Measurements from ENCODE around the gene HRH2.

The HRH2 gene

DNA sequence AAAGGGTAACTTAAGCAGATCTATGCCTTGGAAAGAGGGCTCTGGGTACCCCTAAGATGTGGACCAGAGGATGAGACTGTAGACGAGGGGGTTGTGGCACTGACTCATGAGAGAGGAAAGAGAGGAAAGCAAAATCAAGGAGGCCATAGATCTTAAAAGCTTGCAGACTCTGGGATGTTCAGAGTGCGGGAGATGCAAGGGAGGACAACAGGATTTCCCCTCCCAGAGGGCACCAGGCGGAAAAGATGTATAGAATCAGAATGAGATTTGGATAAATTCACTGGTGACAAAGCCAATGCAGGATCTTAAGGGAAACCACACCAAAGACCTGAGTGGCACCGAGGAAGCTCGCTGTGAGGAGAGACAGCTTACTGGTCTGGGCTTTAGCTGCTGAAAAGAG is 27.1 kb downstream of the HRH2 start:
- Histone ChIP-seq H3K27ac (replicated peaks; ENCODE audit: low read length) (no peak overlapping the region), H2AFZ (ENCODE audit: low read length) (no peak overlapping the region), H3K18ac (ENCODE audit: low read length) (no peak overlapping the region), H3K4ac (ENCODE audit: low read length) (no peak overlapping the region), H2BK5ac (ENCODE audit: low read length) (no peak overlapping the region), H4K8ac (ENCODE audit: low read depth, low read length) (no peak overlapping the region), H3K27me3 (ENCODE audit: control insufficient read depth in 3 of 3, insufficient read depth in 3 of 3, low read depth in 1 of 3, low read length in 3 of 3) (peaks cover 0 to 24% (median 0%) of the 10 kb centered on the region in 3 experiments), H3K14ac (ENCODE audit: low read length) (no peak overlapping the region), H3K4me2 (ENCODE audit: insufficient read depth, low read length, poor library complexity, severe bottlenecking) (no peak overlapping the region), H2AK5ac (ENCODE audit: low read depth, low read length) (no peak overlapping the region), H3K9ac (ENCODE audit: low read depth, low read length, poor library complexity) (no peak overlapping the region), H3K4me1 (ENCODE audit: control insufficient read depth in 2 of 2, insufficient read depth in 1 of 2, low read depth in 1 of 2, low read length in 2 of 2) (peaks cover 0 to 3% of the 10 kb centered on the region in 2 donors), H2BK12ac (ENCODE audit: low read length) (no peak overlapping the region), H2BK120ac (ENCODE audit: low read depth, low read length) (no peak overlapping the region), H3K36me3 (replicated peaks in 1 of 2; ENCODE audit: control insufficient read depth in 2 of 2, insufficient read depth in 2 of 2, low read length in 2 of 2) (no peaks in the 10 kb centered on the region), H3K4me3 (ENCODE audit: low read length in 2 of 2) (no peak overlapping the region), H3K79me1 (ENCODE audit: low read depth, low read length) (no peaks in the 10 kb centered on the region), H4K91ac (ENCODE audit: low read depth, low read length, poor library complexity) (no peak overlapping the region), H3K23ac (ENCODE audit: low read depth, low read length, poor library complexity) (no peak overlapping the region), H3K9me3 (replicated peaks in 1 of 2; ENCODE audit: control insufficient read depth in 2 of 2, insufficient read depth in 1 of 2, low read depth in 1 of 2, low read length in 2 of 2) (no peaks in the 10 kb centered on the region), H2BK15ac (ENCODE audit: low read length) (no peak overlapping the region)
- DNase-seq (ENCODE audit: low spot score): no peak
- WGBS, 2 donors (ENCODE audit: extremely low coverage in 2 of 2, insufficient read length in 2 of 2, insufficient replicate concordance in 1 of 2): no CpG with 5 or more reads among the region's 5 CpGs

DNA sequence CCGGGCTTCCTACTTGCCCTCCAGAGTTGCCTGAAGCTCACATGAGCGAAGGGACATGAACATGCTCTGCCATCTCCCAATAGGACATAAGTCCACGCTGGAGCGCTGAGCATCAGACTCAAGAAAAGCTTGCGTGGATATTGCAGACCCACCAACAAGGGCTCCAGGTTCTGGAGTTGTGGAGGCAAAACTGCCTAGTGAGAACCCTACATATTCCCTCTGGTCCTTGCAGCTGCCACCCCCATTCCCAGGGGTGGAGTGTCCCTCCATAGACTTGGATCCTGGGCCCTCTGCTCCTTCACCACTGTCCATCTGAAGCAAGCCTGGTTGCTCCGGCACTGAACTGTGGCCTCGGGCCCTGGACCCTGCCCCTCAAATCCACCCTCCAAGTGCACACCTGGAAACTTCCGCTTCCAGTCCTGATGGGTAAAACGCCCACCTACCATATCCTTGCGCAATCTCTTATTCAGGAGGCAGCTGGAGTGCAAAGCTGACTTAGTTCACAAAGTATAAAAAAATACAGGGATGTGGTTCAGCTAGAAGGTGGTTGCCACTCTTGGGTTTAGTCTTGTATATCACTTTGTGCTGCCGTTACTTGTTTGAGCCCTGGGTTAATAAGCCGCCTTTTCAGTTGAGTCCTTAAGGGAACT is 28.0 kb downstream of the HRH2 start:
- no peak for DNase-seq (ENCODE audit: low spot score)

DNA sequence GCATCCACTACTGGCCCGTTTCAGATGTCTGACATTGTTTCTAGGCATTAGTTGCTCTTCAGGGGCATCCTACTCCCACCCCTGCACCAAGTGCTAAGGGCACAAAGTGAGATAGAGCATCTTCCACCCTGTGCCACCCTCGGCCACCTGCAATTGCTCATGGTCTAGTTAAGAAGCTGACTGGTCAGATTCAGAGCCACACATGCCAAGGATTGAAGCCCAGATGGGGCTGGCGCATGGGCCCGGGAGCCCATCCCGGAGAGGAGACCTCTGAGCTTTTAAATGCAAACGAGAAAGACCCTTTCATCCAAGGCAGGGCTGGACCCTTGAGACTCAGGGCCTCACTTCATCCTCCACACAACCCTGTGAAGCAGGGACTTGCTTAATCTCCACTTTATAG is 28.5 kb downstream of the HRH2 start:
- Histone ChIP-seq H2BK15ac (ENCODE audit: low read length) (no peak overlapping the region), H3K4me1 (ENCODE audit: control insufficient read depth in 2 of 2, insufficient read depth in 1 of 2, low read depth in 1 of 2, low read length in 2 of 2) (peaks cover 0 to 11% of the 10 kb centered on the region in 2 donors), H3K23ac (ENCODE audit: low read depth, low read length, poor library complexity) (no peak overlapping the region), H3K27ac (replicated peaks; ENCODE audit: low read length) (no peak overlapping the region), H3K4me3 (ENCODE audit: low read length in 2 of 2) (no peak overlapping the region), H3K9ac (ENCODE audit: low read depth, low read length, poor library complexity) (no peak overlapping the region), H3K18ac (ENCODE audit: low read length) (no peak overlapping the region), H3K36me3 (replicated peaks in 1 of 2; ENCODE audit: control insufficient read depth in 2 of 2, insufficient read depth in 2 of 2, low read length in 2 of 2) (no peaks in the 10 kb centered on the region), H2BK5ac (ENCODE audit: low read length) (no peak overlapping the region), H4K8ac (ENCODE audit: low read depth, low read length) (no peak overlapping the region), H3K4me2 (ENCODE audit: insufficient read depth, low read length, poor library complexity, severe bottlenecking) (no peak overlapping the region), H4K91ac (ENCODE audit: low read depth, low read length, poor library complexity) (no peak overlapping the region), H3K79me1 (ENCODE audit: low read depth, low read length) (no peaks in the 10 kb centered on the region), H2BK12ac (ENCODE audit: low read length) (no peak overlapping the region), H3K14ac (ENCODE audit: low read length) (no peak overlapping the region), H3K9me3 (replicated peaks in 1 of 2; ENCODE audit: control insufficient read depth in 2 of 2, insufficient read depth in 1 of 2, low read depth in 1 of 2, low read length in 2 of 2) (no peaks in the 10 kb centered on the region), H2AFZ (ENCODE audit: low read length) (no peak overlapping the region), H3K4ac (ENCODE audit: low read length) (no peak overlapping the region), H2BK120ac (ENCODE audit: low read depth, low read length) (no peak overlapping the region), H2AK5ac (ENCODE audit: low read depth, low read length) (no peak overlapping the region), H3K27me3 (ENCODE audit: control insufficient read depth in 3 of 3, insufficient read depth in 3 of 3, low read depth in 1 of 3, low read length in 3 of 3) (peaks cover 0 to 16% (median 0%) of the 10 kb centered on the region in 3 experiments)
- WGBS, 2 donors (ENCODE audit: extremely low coverage in 2 of 2, insufficient read length in 2 of 2, insufficient replicate concordance in 1 of 2): no CpG with 5 or more reads among the region's 6 CpGs
- DNase-seq (ENCODE audit: low spot score): no peak

More for the DNA sequence above, 28.0 kb downstream of the HRH2 start:
- Histone ChIP-seq H3K23ac (ENCODE audit: low read depth, low read length, poor library complexity) (peak overlapping the region; percentile 83), H3K4ac (ENCODE audit: low read length) (no peak overlapping the region), H3K4me2 (ENCODE audit: insufficient read depth, low read length, poor library complexity, severe bottlenecking) (no peak overlapping the region), H3K27me3 (ENCODE audit: control insufficient read depth in 3 of 3, insufficient read depth in 3 of 3, low read depth in 1 of 3, low read length in 3 of 3) (peaks cover 0 to 16% (median 0%) of the 10 kb centered on the region in 3 experiments), H4K91ac (ENCODE audit: low read depth, low read length, poor library complexity) (no peak overlapping the region), H2BK120ac (ENCODE audit: low read depth, low read length) (no peak overlapping the region), H3K4me3 (ENCODE audit: low read length in 2 of 2) (no peak overlapping the region), H2AK5ac (ENCODE audit: low read depth, low read length) (no peak overlapping the region), H2BK15ac (ENCODE audit: low read length) (no peak overlapping the region), H2AFZ (ENCODE audit: low read length) (no peak overlapping the region), H3K9ac (ENCODE audit: low read depth, low read length, poor library complexity) (no peak overlapping the region), H3K27ac (replicated peaks; ENCODE audit: low read length) (no peak overlapping the region), H3K36me3 (replicated peaks in 1 of 2; ENCODE audit: control insufficient read depth in 2 of 2, insufficient read depth in 2 of 2, low read length in 2 of 2) (no peaks in the 10 kb centered on the region), H4K8ac (ENCODE audit: low read depth, low read length) (no peak overlapping the region), H3K14ac (ENCODE audit: low read length) (no peak overlapping the region), H3K18ac (ENCODE audit: low read length) (peak overlapping the region; percentile 3), H3K4me1 (ENCODE audit: control insufficient read depth in 2 of 2, insufficient read depth in 1 of 2, low read depth in 1 of 2, low read length in 2 of 2) (peaks cover 0 to 5% of the 10 kb centered on the region in 2 donors), H2BK5ac (ENCODE audit: low read length) (no peak overlapping the region), H2BK12ac (ENCODE audit: low read length) (no peak overlapping the region), H3K79me1 (ENCODE audit: low read depth, low read length) (no peaks in the 10 kb centered on the region), H3K9me3 (replicated peaks in 1 of 2; ENCODE audit: control insufficient read depth in 2 of 2, insufficient read depth in 1 of 2, low read depth in 1 of 2, low read length in 2 of 2) (no peaks in the 10 kb centered on the region)
- WGBS, 2 donors (ENCODE audit: extremely low coverage in 2 of 2, insufficient read length in 2 of 2, insufficient replicate concordance in 1 of 2): no CpG with 5 or more reads among the region's 12 CpGs

DNA sequence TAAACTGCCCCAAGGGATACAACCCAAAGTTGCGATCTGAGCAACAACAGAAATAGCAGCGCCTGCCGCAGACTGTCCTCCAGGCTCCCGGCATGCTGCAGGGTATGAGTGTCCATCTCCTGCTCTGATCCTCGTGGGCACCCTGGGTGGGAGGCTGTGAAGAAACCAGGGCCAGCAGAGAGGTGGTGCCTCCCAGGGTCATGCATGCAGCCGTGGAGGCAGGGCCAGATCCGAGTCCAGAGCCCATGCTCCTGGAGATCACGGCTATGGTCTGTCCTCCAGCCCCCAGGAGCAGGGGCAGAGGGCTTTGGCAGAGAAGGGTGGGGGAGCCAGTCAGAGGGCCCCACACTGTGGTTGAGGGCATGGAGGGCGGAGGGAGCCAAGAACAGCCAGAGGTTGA is 29.0 kb downstream of the HRH2 start:
- peaks cover 0 to 12% (median 0%) of the 10 kb centered on the region in 3 experiments for H3K27me3 ChIP-seq (ENCODE audit: control insufficient read depth in 3 of 3, insufficient read depth in 3 of 3, low read depth in 1 of 3, low read length in 3 of 3)
- no peak overlapping the region for H3K4me2 ChIP-seq (ENCODE audit: insufficient read depth, low read length, poor library complexity, severe bottlenecking)

More for the DNA sequence above, 29.0 kb downstream of the HRH2 start:
- H2BK15ac ChIP-seq (ENCODE audit: low read length): no peak overlapping the region
- no peak overlapping the region for H4K91ac ChIP-seq (ENCODE audit: low read depth, low read length, poor library complexity)
- H3K4me1 ChIP-seq (ENCODE audit: control insufficient read depth in 2 of 2, insufficient read depth in 1 of 2, low read depth in 1 of 2, low read length in 2 of 2): peaks cover 0 to 9% of the 10 kb centered on the region in 2 donors
- H3K9ac ChIP-seq (ENCODE audit: low read depth, low read length, poor library complexity): no peak overlapping the region
- H3K14ac ChIP-seq (ENCODE audit: low read length): no peak overlapping the region
- WGBS, 2 donors (ENCODE audit: extremely low coverage in 2 of 2, insufficient read length in 2 of 2, insufficient replicate concordance in 1 of 2): no CpG with 5 or more reads among the region's 9 CpGs
- H3K4ac ChIP-seq (ENCODE audit: low read length): no peak overlapping the region
- H3K4me3 ChIP-seq (ENCODE audit: low read length in 2 of 2): no peak overlapping the region
- no peak overlapping the region for H2AFZ ChIP-seq (ENCODE audit: low read length)
- H3K18ac ChIP-seq (ENCODE audit: low read length): peak overlapping the region; percentile 72
- peak overlapping the region; percentile 17 for H2AK5ac ChIP-seq (ENCODE audit: low read depth, low read length)
- no peak overlapping the region for H2BK5ac ChIP-seq (ENCODE audit: low read length)
- H3K79me1 ChIP-seq (ENCODE audit: low read depth, low read length): no peaks in the 10 kb centered on the region
- H3K27ac ChIP-seq (replicated peaks; ENCODE audit: low read length): no peak overlapping the region
- H2BK120ac ChIP-seq (ENCODE audit: low read depth, low read length): no peak overlapping the region
- DNase-seq (ENCODE audit: low spot score): no peak
- H3K36me3 ChIP-seq (replicated peaks in 1 of 2; ENCODE audit: control insufficient read depth in 2 of 2, insufficient read depth in 2 of 2, low read length in 2 of 2): no peaks in the 10 kb centered on the region
- H4K8ac ChIP-seq (ENCODE audit: low read depth, low read length): no peak overlapping the region
- H2BK12ac ChIP-seq (ENCODE audit: low read length): no peak overlapping the region
- H3K23ac ChIP-seq (ENCODE audit: low read depth, low read length, poor library complexity): peak overlapping the region; percentile 18
- H3K9me3 ChIP-seq (replicated peaks in 1 of 2; ENCODE audit: control insufficient read depth in 2 of 2, insufficient read depth in 1 of 2, low read depth in 1 of 2, low read length in 2 of 2): no peaks in the 10 kb centered on the region
